Endothelial cell of umbilical vein (primary cell): Measurements from ENCODE around the gene TTLL10. TPM values are rescaled to one million over a fixed set of nuclear protein-coding genes. Genes with fewer than 3 reads are reported as not detected.

Experiments
- BruUV-seq: library from RNA; stranded (reverse); fragments of 400-500 nt; replicated peaks from 2 replicates; lab custom pipeline; 2021; lab: Mats Ljungman, UMichigan
- CTCF ChIA-PET: fragments of 300-600, 350-600 bp; sonication (Branson Sonifier 250); formaldehyde crosslinking; loops from one replicate; lab custom pipeline; 2021; ENCODE audit warnings: antibody characterized with exemption, inconsistent platforms; lab: Charles Lee
- POLR2A ChIA-PET: fragments of 300-600, 350-600 bp; sonication (Branson Sonifier 250); formaldehyde crosslinking; loops from one replicate; lab custom pipeline; 2021; ENCODE audit warnings: antibody characterized with exemption, inconsistent platforms; lab: Charles Lee
- DNase-seq: peaks from one replicate; pipeline ENCODE4 v3.0.0-alpha.2; 2011; ENCODE audit warnings: low read depth, low spot score
- FAIRE-seq: peaks from 2 replicates; lab custom pipeline; 2011; peaks lifted over from hg19 to GRCh38; lab: Jason Lieb, UNC
- H2AFZ ChIP-seq: 2 replicates; pipeline ENCODE4 v1.6.0; 2012; ENCODE audit warnings: low read depth, low read length, control low read depth, inconsistent platforms
- H3K27ac ChIP-seq: 2 replicates; pipeline ENCODE4 v1.5.1; 2011; ENCODE audit warnings: low read depth, mild to moderate bottlenecking, control low read depth, low read length, moderate library complexity; ENCODE audit not compliant: insufficient read depth
- H3K27me3 ChIP-seq, 2 experiments: 2 replicates each; pipeline versions ENCODE4 v1.6.0 to v1.6.1; 2011; ENCODE audit warnings: low read length in 2 of 2, mixed read lengths in 1 of 2; ENCODE audit not compliant: control insufficient read depth in 2 of 2, insufficient read depth in 2 of 2
- H3K36me3 ChIP-seq, 2 experiments: 2 replicates in 1 of 2; 3 replicates in 1 of 2; pipeline ENCODE4 v1.5.1; 2011; ENCODE audit warnings: low read length in 2 of 2, mild to moderate bottlenecking in 1 of 2, moderate library complexity in 1 of 2; ENCODE audit not compliant: control insufficient read depth in 2 of 2, insufficient read depth in 2 of 2; ENCODE audit errors: extremely low read depth in 1 of 2
- H3K4me1 ChIP-seq: 3 replicates; pipeline ENCODE4 v1.5.1; 2011; ENCODE audit warnings: mild to moderate bottlenecking, low read length; ENCODE audit not compliant: control insufficient read depth, insufficient read depth; ENCODE audit errors: extremely low read depth
- H3K4me2 ChIP-seq: 2 replicates; pipeline ENCODE4 v1.6.1; 2011; ENCODE audit warnings: low read length, control low read depth, mixed read lengths; ENCODE audit not compliant: insufficient read depth
- H3K4me3 ChIP-seq, 3 experiments: fragments of 200-600 bp in 1 of 3; sonication (generic), shearing (Covaris generic) in 1 of 3; replicated peaks in 1 of 3; 2 replicates each; pipeline ENCODE4 v1.5.1; 2011 to 2016; ENCODE audit warnings: control low read depth in 3 of 3, low read length in 3 of 3, mild to moderate bottlenecking in 2 of 3, inconsistent platforms in 1 of 3, low read depth in 1 of 3, moderate library complexity in 1 of 3; ENCODE audit not compliant: insufficient read depth in 1 of 3
- H3K79me2 ChIP-seq: 2 replicates; pipeline ENCODE4 v1.6.0; 2012; ENCODE audit warnings: low read length, inconsistent platforms; ENCODE audit not compliant: control insufficient read depth, insufficient read depth
- H3K9ac ChIP-seq: replicated peaks from 2 replicates; pipeline ENCODE3; 2011; ENCODE audit warnings: low read length, control low read depth; ENCODE audit not compliant: insufficient read depth; ENCODE audit errors: extremely low read depth
- H3K9me1 ChIP-seq: replicated peaks from 3 replicates; pipeline ENCODE4 v1.6.0; 2011; ENCODE audit warnings: mild to moderate bottlenecking, low read length; ENCODE audit not compliant: control insufficient read depth, insufficient read depth; ENCODE audit errors: extremely low read depth
- H3K9me3 ChIP-seq: replicated peaks from 2 replicates; pipeline ENCODE4 v1.5.1; 2012; ENCODE audit warnings: low read length, inconsistent platforms; ENCODE audit not compliant: control insufficient read depth, insufficient read depth
- H4K20me1 ChIP-seq: replicated peaks from 2 replicates; pipeline ENCODE3; 2011; ENCODE audit warnings: mild to moderate bottlenecking, low read length; ENCODE audit not compliant: control insufficient read depth, insufficient read depth; ENCODE audit errors: extremely low read depth
- EZH2 ChIP-seq: IDR thresholded peaks from 2 replicates; pipeline ENCODE4 v1.6.1; 2012; ENCODE audit warnings: borderline replicate concordance, low read depth, mild to moderate bottlenecking, moderate library complexity, low read length, inconsistent platforms; ENCODE audit not compliant: severe bottlenecking
- FOS ChIP-seq: IDR thresholded peaks from 2 replicates; pipeline ENCODE4 v1.6.1; 2011; ENCODE audit warnings: mild to moderate bottlenecking, low read length, moderate library complexity, borderline replicate concordance; ENCODE audit not compliant: insufficient read depth
- GATA2 ChIP-seq: IDR thresholded peaks from 2 replicates; pipeline ENCODE4 v1.7.0; 2011; ENCODE audit warnings: low read depth, mild to moderate bottlenecking, moderate library complexity, mixed read lengths, low read length; ENCODE audit not compliant: insufficient read length, insufficient read depth
- JUN ChIP-seq: IDR thresholded peaks from 2 replicates; pipeline ENCODE4 v1.6.1; 2011; ENCODE audit warnings: borderline replicate concordance, low read depth; ENCODE audit not compliant: insufficient read length, insufficient read depth
- MYC ChIP-seq: IDR thresholded peaks from one replicate; pipeline ENCODE4 v1.6.1; 2011; ENCODE audit warnings: mild to moderate bottlenecking, low read depth, low read length
- POLR2A ChIP-seq: IDR thresholded peaks from 2 replicates; pipeline ENCODE4 v1.6.1; 2012; ENCODE audit warnings: low read depth, mild to moderate bottlenecking, control low read depth, low read length
- POLR2AphosphoS5 ChIP-seq: IDR thresholded peaks from 2 replicates; pipeline ENCODE4 v1.6.1; 2012; ENCODE audit warnings: low read depth, mild to moderate bottlenecking, control low read depth, low read length, moderate library complexity; ENCODE audit not compliant: insufficient read depth
- dilution Hi-C: fragments of 300-500 bp; cut with MboI; formaldehyde crosslinking; loops from one replicate; pipeline ENCODE4 v1.15.0; 2019; ENCODE audit warnings: low sequenced_read_pairs; ENCODE audit not compliant: extremely low pct_ligation_motif_present
- intact Hi-C: fragments of 100-400 bp; cut with micrococcal nuclease; formaldehyde crosslinking; loops from one replicate; pipeline ENCODE4 v1.10.0; 2022
- polyA plus RNA-seq, 4 experiments: library from polyadenylated mRNA; depleted of rRNA in 3 of 4; stranded (reverse) in 3 of 4; unstranded in 1 of 4; fragments of >200 nt; gene quantifications; 2 replicates each; pipeline versions ENCODE4 v1.2.1 to v1.2.3, GENCODE V29; 2011 to 2012; ENCODE audit warnings: missing spikeins in 1 of 4
- total RNA-seq: library from RNA; stranded (reverse); gene quantifications from 2 replicates; pipeline ENCODE4 v1.2.3, GENCODE V29; 2021
- TF ChIP-seq, protein P1 (sequence below): IDR thresholded peaks from 2 replicates; pipeline ENCODE4 v1.6.1; 2011; ENCODE audit not compliant: insufficient read depth, insufficient read length
- TF ChIP-seq, protein P2 (sequence below), 2 donors: IDR thresholded peaks; 1 replicate in 1 of 2; 2 replicates in 1 of 2; pipeline ENCODE4 v1.5.1; 2011; ENCODE audit warnings: low read length in 2 of 2, mild to moderate bottlenecking in 2 of 2, moderate library complexity in 2 of 2, control low read depth in 1 of 2, inconsistent platforms in 1 of 2, low read depth in 1 of 2; ENCODE audit not compliant: insufficient read depth in 1 of 2; ENCODE audit errors: extremely low read depth in 1 of 2

TTLL10 gene
- total and polyA plus RNA-seq, 2 donors (not counting 3 experiments of a cell fraction or from before 2014, with no cell fraction given), result not detected

DNA sequence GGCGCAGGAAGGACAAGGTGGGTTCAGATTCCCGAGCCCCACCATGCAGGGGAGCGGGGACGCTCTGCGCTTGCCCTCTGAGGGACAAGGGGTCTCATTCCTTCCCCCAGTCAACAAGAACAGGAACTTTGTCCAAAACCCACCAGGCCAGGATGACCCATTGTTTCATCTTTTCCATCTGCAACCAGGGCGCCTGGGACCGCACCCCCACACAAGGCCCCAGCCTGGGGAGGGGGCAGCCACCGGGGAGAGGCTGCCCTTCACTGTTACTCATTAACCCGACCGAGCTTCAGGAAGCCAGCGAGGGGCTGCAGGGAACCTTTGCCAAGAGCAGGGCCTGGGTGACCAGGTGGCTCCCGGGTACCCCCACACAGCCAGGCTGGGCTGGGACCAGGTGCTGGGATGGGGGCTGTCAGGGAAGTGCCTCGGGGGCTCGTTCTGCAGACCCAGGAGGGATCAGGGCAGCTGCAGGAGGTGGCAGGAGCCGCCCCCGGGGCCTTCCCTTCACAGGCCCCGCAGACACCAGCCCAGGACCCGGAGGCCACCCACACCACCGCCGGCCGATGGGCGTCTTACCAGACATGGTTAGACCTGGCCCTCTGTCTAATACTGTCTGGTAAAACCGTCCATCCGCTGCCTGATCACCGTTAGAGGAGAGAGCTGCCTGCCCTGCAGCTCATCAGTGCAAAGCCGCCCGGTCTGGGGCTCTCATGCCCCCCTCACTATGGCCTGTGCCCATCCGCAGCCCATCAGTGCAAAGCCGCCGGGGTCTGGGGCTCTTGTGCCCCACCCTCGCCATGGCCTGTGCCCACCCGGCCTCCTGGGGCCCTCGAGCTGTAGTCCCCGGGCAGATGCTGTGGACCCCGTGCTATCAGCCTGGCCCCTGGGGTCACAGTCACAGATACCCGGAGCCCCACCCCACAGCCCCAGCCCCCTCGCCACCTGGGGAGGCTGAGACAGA lies 4.9 kb upstream of the TTLL10 start:
- Histone ChIP-seq H4K20me1 (no peaks in the 10 kb centered on the region), H3K4me1 (no peaks in the 10 kb centered on the region), H3K9me1 (no peaks in the 10 kb centered on the region), H3K9me3 (no peaks in the 10 kb centered on the region), H3K27me3 (peaks cover 9 to 10% of the 10 kb centered on the region in 2 experiments), H3K9ac (no peak overlapping the region), H2AFZ (no peak overlapping the region), H3K27ac (no peak overlapping the region), H3K4me3 (no peak overlapping the region), H3K4me2 (no peak overlapping the region), H3K79me2 (no peaks in the 10 kb centered on the region), H3K36me3 (no peaks in the 10 kb centered on the region)
- FAIRE-seq (no peak), DNase-seq (no peak)
- intact Hi-C loops (no loop called here), dilution Hi-C loops (no loop called here)
- TF ChIP-seq, protein P1, sequence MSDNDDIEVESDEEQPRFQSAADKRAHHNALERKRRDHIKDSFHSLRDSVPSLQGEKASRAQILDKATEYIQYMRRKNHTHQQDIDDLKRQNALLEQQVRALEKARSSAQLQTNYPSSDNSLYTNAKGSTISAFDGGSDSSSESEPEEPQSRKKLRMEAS, result no peak
- TF ChIP-seq POLR2AphosphoS5 (no peak), FOS (no peak), MYC (no peak), GATA2 (no peak), POLR2A (no peak), JUN (no peak), EZH2 (no peak)
- TF ChIP-seq, protein P2, sequence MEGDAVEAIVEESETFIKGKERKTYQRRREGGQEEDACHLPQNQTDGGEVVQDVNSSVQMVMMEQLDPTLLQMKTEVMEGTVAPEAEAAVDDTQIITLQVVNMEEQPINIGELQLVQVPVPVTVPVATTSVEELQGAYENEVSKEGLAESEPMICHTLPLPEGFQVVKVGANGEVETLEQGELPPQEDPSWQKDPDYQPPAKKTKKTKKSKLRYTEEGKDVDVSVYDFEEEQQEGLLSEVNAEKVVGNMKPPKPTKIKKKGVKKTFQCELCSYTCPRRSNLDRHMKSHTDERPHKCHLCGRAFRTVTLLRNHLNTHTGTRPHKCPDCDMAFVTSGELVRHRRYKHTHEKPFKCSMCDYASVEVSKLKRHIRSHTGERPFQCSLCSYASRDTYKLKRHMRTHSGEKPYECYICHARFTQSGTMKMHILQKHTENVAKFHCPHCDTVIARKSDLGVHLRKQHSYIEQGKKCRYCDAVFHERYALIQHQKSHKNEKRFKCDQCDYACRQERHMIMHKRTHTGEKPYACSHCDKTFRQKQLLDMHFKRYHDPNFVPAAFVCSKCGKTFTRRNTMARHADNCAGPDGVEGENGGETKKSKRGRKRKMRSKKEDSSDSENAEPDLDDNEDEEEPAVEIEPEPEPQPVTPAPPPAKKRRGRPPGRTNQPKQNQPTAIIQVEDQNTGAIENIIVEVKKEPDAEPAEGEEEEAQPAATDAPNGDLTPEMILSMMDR (IDR thresholded peaks at IDR 0.05; ENCODE audit: extremely low read depth in 1 of 2, insufficient read depth in 1 of 2, low read depth in 1 of 2, low read length in 2 of 2), result no peak
- ChIA-PET CTCF (interaction anchor here (0.7 to 1.5 kb wide), 3 partner anchors 46 to 184 kb away, joined by 3 read pairs; no protein-coding TSS in a partner anchor), POLR2A (no interaction called here)
- BruUV-seq, result no TSS peak
